Adrenal gland (tissue), 12 donors: ENCODE data around the gene PEAR1. TPM values are rescaled to one million over a fixed set of nuclear protein-coding genes. Genes with fewer than 3 reads are reported as not detected.

Experiments
- DNase-seq, 7 donors: peaks; one replicate each; pipeline ENCODE4 v3.0.0-alpha.2; 2019 to 2020
- H3K27ac ChIP-seq, 5 donors: fragments of 200-600 bp; sonication (generic) in 4 of 5; 1 replicate in 3 of 5; 2 replicates in 2 of 5; pipeline versions ENCODE4 v1.5.1 to v1.8.0; 2016 to 2020; ENCODE audit warnings: mild to moderate bottlenecking in 1 of 5
- H3K27me3 ChIP-seq: fragments of 200-600 bp; 2 replicates; pipeline ENCODE4 v1.8.0; 2021
- H3K36me3 ChIP-seq, 2 donors: fragments of 200-600 bp; replicated peaks in 1 of 2; 1 replicate in 1 of 2; 2 replicates in 1 of 2; pipeline versions ENCODE4 v1.5.1 to v1.8.0; 2018 to 2022
- H3K4me1 ChIP-seq, 2 donors: fragments of 200-600 bp; replicated peaks in 1 of 2; 1 replicate in 1 of 2; 2 replicates in 1 of 2; pipeline versions ENCODE4 v1.5.1 to v1.8.0; 2018 to 2021
- H3K4me3 ChIP-seq, 4 donors: fragments of 200-600 bp; sonication (generic) in 3 of 4; one replicate each; pipeline ENCODE4 v1.5.1; 2016 to 2018
- H3K9me3 ChIP-seq, 3 donors: fragments of 200-600 bp; sonication (generic) in 1 of 3; replicated peaks in 1 of 3; 1 replicate in 2 of 3; 2 replicates in 1 of 3; pipeline versions ENCODE4 v1.5.1 to v1.8.0; 2016 to 2021
- POLR2A ChIP-seq, 2 donors: fragments of 450-650 bp; IDR thresholded peaks; one replicate each; pipeline ENCODE4 v1.6.1; 2017; ENCODE audit warnings: antibody characterized with exemption in 2 of 2, mild to moderate bottlenecking in 2 of 2, moderate library complexity in 1 of 2
- WGBS, 4 donors: extraction: QIAGEN DNeasy Blood & Tissue Kit in 2 of 4; methylation state at CpG; one replicate each; pipeline versions ENCODE4 v1.1.5 to v1.1.7; 2013 to 2017; 5-methylcytosine and 5-hydroxymethylcytosine counted together
- intact Hi-C, 2 donors: fragments of 100-400 bp; cut with DNase I; formaldehyde crosslinking; loops; one replicate each; pipeline versions ENCODE4 v1.14.1 to v1.15.0; 2022 to 2023
- polyA plus RNA-seq, 3 donors: library from polyadenylated mRNA; stranded (reverse); fragments of 200-250 nt in 2 of 3; fragments of 350-450 nt in 1 of 3; fragmentation: Illumina TruSeq in 1 of 3; extraction: RNeasy Lipid Tissue Mini Kit (QIAGEN cat#74804) in 1 of 3; gene quantifications; one replicate each; pipeline ENCODE4 v1.2.3, GENCODE V29; 2013 to 2014
- total RNA-seq, 9 donors: library from RNA; depleted of rRNA in 4 of 9; stranded (reverse); fragments of >200 nt in 4 of 9; fragments of 120-200 nt in 1 of 9; fragmentation: NEBNext Ultra II Directional in 1 of 9; extraction: Animal tissue kit (Norgen Biotek cat#: 25700) in 1 of 9; gene quantifications; one replicate each; pipeline versions ENCODE4 v1.1.0 to v1.2.4, GENCODE V29; 2013 to 2023
- TF ChIP-seq, protein P1 (sequence below), 6 experiments: fragments of 450-650 bp in 4 of 6; fragments of 200-600 bp in 2 of 6; sonication (generic) in 1 of 6; IDR thresholded peaks; 1 replicate in 5 of 6; 2 replicates in 1 of 6; pipeline versions ENCODE4 v1.5.1 to v1.8.0; 2016 to 2021; ENCODE audit warnings: antibody characterized with exemption in 6 of 6, mild to moderate bottlenecking in 2 of 6, moderate library complexity in 1 of 6
- donor health status: healthy with polysubstance abuse.
- donor health status: Bipolar disorder and iron deficiency.
- donor health status: DM: yes; HTN: yes; CAD: no.
- donor health status: DM: no; HTN: no; CAD: no.
- donor health status: DM: no; HTN: no; CAD: no.
- donor health status: DM: yes; HTN: yes; CAD: no.

Gene PEAR1
- total and polyA plus RNA-seq, 12 donors, result 4.2 to 31.1 (median 10.4) TPM

DNA sequence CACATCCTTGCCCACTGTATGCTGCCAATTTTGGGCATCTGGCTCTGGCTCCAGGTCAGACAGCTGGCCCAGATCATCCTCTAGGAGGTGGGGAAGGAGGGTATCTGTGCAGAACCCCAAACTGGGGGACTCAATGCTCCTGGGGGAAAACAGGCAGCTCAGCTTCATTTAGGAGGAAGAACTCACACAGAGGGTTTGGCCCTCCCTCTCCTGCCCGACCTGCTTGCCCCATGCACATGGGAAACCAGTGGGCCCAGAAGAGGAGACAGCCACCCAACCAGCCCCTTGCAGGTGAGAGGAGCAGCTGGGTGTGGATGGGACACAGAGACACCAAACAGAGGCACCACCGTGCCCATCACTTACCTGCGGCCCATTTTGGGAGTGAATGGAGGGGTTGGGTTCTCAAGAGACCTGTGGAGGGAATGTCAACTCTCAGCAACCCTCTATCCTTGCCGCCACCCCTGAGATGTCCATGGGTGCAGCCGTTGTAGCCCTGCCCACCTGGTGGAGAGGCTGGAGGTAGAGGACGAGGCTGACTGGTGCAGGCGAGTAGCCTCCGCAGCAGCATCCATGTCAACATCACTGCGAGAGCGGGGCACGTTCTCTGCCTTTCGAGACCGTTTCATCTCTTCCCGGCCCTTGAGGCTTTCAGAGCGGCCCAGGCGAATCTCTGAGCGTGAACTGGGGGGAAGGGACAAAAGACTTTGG is 54.5 kb downstream of the PEAR1 start:
- no peak overlapping the region for H3K27ac ChIP-seq
- WGBS, 4 donors, result 92 to 98% (median 96%) methylated on average over 6 to 17 of the region's 17 CpGs
- H3K27me3 ChIP-seq, result no peaks in the 10 kb centered on the region
- H3K4me3 ChIP-seq, result no peak overlapping the region
- peaks cover 0 to 97% of the 10 kb centered on the region in 2 donors for H3K36me3 ChIP-seq
- H3K9me3 ChIP-seq, result no peaks in the 10 kb centered on the region
- DNase-seq, result peak in 1 of 7 donors; percentile 41
- no peaks in the 10 kb centered on the region for H3K4me1 ChIP-seq
- intact Hi-C loops, result no loop called here
- TF ChIP-seq, protein P1, sequence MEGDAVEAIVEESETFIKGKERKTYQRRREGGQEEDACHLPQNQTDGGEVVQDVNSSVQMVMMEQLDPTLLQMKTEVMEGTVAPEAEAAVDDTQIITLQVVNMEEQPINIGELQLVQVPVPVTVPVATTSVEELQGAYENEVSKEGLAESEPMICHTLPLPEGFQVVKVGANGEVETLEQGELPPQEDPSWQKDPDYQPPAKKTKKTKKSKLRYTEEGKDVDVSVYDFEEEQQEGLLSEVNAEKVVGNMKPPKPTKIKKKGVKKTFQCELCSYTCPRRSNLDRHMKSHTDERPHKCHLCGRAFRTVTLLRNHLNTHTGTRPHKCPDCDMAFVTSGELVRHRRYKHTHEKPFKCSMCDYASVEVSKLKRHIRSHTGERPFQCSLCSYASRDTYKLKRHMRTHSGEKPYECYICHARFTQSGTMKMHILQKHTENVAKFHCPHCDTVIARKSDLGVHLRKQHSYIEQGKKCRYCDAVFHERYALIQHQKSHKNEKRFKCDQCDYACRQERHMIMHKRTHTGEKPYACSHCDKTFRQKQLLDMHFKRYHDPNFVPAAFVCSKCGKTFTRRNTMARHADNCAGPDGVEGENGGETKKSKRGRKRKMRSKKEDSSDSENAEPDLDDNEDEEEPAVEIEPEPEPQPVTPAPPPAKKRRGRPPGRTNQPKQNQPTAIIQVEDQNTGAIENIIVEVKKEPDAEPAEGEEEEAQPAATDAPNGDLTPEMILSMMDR (IDR thresholded peaks at IDR 0.05), result no peak
- TF ChIP-seq POLR2A (IDR thresholded peaks at IDR 0.05), result no peak

DNA sequence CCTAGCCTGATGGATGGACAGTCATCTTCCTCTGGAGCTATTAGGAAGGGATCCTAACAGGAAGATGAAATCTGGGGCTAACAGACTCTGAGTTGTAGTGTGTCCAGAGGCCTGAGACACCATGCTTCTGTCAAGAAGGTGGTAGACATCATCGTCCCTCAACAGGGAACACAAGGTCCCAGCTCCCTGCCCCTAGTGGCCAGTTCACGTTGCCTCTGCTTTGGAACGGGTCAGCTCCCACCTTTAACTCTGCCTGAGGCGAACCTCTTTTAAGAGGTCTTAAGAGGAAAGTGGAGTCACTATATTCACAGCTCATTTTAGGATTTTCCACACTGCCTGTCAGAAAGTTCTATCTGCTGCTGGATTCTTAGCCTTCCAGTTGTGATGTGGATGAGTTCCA is 55.2 kb downstream of the PEAR1 start:
- Histone ChIP-seq H3K36me3 (peaks cover 0 to 94% of the 10 kb centered on the region in 2 donors), H3K4me3 (no peak overlapping the region), H3K27me3 (no peaks in the 10 kb centered on the region), H3K4me1 (no peaks in the 10 kb centered on the region), H3K27ac (no peak overlapping the region), H3K9me3 (no peaks in the 10 kb centered on the region)
- intact Hi-C loops, result no loop called here
- peak in 1 of 7 donors; percentile 40 for DNase-seq
- TF ChIP-seq POLR2A (IDR thresholded peaks at IDR 0.05), result no peak
- TF ChIP-seq, protein P1 (IDR thresholded peaks at IDR 0.05), result no peak
- 73 to 80% (median 80%) methylated on average over 4 of the region's 4 CpGs for WGBS, 4 donors

DNA sequence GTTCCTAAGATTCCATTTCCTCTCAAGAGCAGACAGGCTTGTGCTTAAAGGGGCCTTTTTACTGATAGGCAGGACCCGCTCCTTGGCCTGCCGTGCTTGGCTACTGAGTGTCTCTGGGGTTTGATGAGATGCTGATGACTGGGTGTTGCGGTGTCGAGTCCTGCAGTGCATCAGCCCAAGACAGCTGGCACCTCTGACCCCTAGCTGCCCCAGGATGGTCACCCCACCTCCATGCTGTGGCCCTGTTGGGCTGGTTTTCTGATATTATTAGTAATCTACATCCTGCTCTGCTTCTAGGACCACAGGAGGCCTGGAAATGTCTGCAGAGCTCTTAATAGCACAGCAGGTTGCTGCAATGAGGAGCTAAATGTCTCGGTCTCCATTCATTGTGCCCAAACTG is 55.6 kb downstream of the PEAR1 start:
- H3K27me3 ChIP-seq, result no peaks in the 10 kb centered on the region
- no peaks in the 10 kb centered on the region for H3K9me3 ChIP-seq
- peaks cover 0 to 90% of the 10 kb centered on the region in 2 donors for H3K36me3 ChIP-seq
- 78 to 100% (median 95%) methylated on average over 3 to 5 of the region's 5 CpGs for WGBS, 4 donors
- no peaks in the 10 kb centered on the region for H3K4me1 ChIP-seq
- no peak for TF ChIP-seq POLR2A (IDR thresholded peaks at IDR 0.05)
- TF ChIP-seq, protein P1 (IDR thresholded peaks at IDR 0.05), result no peak
- intact Hi-C loops, result no loop called here
- peak in 1 of 7 donors; percentile 39 for DNase-seq
- no peak overlapping the region for H3K4me3 ChIP-seq
- no peak overlapping the region for H3K27ac ChIP-seq

DNA sequence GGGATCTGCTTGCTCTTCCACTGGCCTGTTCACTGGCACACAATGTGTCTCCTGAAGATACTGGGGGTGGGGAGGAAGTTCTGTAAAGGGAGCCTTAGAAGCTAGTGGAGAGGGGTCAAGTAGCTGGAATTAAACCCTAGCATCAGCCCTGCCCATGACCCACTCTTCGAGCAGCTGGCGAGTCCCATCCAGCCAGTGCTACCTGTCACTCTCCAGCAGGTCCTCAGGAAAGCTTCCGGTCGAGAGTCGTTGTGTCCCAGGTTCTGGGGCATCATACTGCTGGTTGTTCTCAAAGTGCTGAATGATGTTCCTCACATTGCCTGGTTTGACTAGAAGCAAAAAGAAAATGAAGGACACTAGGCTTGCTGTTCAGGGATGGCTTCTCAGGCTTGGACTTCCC is 57.9 kb downstream of the PEAR1 start:
- H3K4me3 ChIP-seq, result no peak overlapping the region
- WGBS, 4 donors, result 88 to 96% (median 93%) methylated on average over 5 of the region's 5 CpGs
- H3K27ac ChIP-seq, result no peak overlapping the region
- TF ChIP-seq, protein P1 (IDR thresholded peaks at IDR 0.05), result no peak
- TF ChIP-seq POLR2A (IDR thresholded peaks at IDR 0.05), result no peak
- no peaks in the 10 kb centered on the region for H3K27me3 ChIP-seq
- H3K36me3 ChIP-seq, result peaks cover 0 to 90% of the 10 kb centered on the region in 2 donors
- no peaks in the 10 kb centered on the region for H3K9me3 ChIP-seq
- H3K4me1 ChIP-seq, result no peaks in the 10 kb centered on the region
- no peak for DNase-seq
- intact Hi-C loops, result no loop called here
